Glomerular visceral epithelial cell (primary cell): ENCODE results near the gene TSPY2.
"Not testable (repeated sequence)": the region's sequence is repeated elsewhere in the genome, so short reads cannot be mapped to it uniquely, and the experiment has no call there.

Experiments
- DNase-seq: peaks from one replicate; pipeline ENCODE4 v3.0.0-alpha.2; 2016; ENCODE audit errors: extremely low spot score

Gene TSPY2

GRCh38 chrY:6245923-6246322 is at the start of gene TSPY2:
Gene TSPY2 (plus strand): TSS chrY:6246223. CDS start chrY:6246269, 46 bp downstream.
- not testable (repeated sequence) for DNase-seq

GRCh38 chrY:6209565-6209964 is 36.5 kb upstream of the TSPY2 start:
- not testable (repeated sequence) for DNase-seq

- DNase-seq = not testable (repeated sequence)
Observed at GRCh38 chrY:6217045-6217444, 29.0 kb upstream of the TSPY2 start.

DNA sequence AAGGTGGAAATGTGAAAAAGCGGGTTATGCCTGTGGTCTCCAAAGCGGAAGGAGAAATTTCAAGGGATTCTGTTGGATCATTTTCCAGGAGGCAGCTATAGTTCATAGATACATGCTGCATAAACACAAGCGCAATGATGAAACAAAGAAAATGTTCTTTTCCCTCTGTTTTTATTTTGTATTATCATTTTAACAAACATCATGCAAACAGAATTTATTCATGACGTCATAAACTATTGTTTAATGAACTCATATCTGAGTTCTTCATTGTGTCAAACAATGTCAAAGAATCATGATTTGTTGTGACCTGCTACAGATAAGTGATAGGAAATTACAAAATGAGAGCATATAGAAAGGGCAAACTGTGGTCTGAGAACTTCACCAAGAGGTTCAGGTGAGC is 23.8 kb downstream of the TSPY2 start:
- DNase-seq = not testable (repeated sequence)
